Cardiac fibroblast (primary cell): ENCODE data around the gene PDS5B.
"Not testable (repeated sequence)": the region's sequence is repeated elsewhere in the genome, so short reads cannot be mapped to it uniquely, and the experiment has no call there.

Experiments used
- DNase-seq, 2 donors: peaks; one replicate each; pipeline versions ENCODE4 v3.0.0 to v3.0.0-alpha.2; 2010; ENCODE audit warnings: low read depth in 2 of 2
- H3K4me3 ChIP-seq, 2 donors: replicated peaks in 1 of 2; 1 replicate in 1 of 2; 2 replicates in 1 of 2; pipeline ENCODE4 v1.5.1; 2011; ENCODE audit warnings: low read depth in 2 of 2, low read length in 2 of 2, mild to moderate bottlenecking in 2 of 2, moderate library complexity in 1 of 2
- CTCF ChIP-seq: IDR thresholded peaks from one replicate; pipeline ENCODE4 v1.5.1; 2011; ENCODE audit warnings: low read depth, mild to moderate bottlenecking, low read length, inconsistent platforms

PDS5B gene

DNA sequence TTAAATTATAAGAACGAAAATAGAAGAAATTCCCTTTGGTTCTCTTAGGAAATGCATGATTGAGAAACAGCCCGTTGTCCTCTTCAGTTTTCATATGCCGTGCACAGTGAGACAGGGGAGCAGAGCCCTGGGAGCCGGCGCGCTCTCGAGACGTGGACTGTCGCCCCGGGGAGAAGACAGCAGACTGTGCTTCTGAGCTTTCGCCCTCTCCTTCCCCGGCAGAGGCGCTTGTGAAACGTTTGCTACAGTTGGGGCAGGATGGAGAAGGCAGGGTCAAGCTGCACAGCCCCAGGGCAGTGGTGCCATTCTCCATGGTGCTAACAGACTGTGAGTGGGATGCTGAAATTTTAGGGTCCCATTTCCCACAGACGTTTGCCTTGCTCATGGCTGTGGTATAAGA lies 237.8 kb downstream of the PDS5B start:
- no peak for DNase-seq
- TF ChIP-seq CTCF = no peak
- no peak overlapping the region for H3K4me3 ChIP-seq

GRCh38 chr13:32824675-32825074 lies 238.4 kb downstream of the PDS5B start:
- no peak overlapping the region for H3K4me3 ChIP-seq
- no peak for TF ChIP-seq CTCF
- DNase-seq = peak; percentile 83 to 94

DNA sequence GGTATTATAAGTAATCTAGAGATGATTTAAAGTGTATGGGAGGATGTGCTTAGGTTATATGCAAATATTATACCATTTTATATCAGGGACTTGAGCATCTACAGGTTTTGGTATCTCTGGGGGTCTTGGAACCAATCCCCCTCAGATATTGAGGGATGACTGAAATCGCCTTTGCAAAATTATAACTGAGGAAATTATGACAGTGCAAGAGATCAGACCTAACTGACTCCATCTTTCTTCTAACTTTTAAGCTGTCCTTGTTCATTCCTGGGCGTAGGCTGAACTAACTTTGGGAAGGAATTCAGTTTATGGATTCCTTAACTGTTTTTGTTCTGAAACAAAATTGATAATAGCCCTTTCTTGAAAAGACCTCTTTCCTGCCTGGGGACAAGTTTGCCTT lies 239.2 kb downstream of the PDS5B start:
- no peak overlapping the region for H3K4me3 ChIP-seq
- no peak for TF ChIP-seq CTCF
- DNase-seq = no peak

DNA sequence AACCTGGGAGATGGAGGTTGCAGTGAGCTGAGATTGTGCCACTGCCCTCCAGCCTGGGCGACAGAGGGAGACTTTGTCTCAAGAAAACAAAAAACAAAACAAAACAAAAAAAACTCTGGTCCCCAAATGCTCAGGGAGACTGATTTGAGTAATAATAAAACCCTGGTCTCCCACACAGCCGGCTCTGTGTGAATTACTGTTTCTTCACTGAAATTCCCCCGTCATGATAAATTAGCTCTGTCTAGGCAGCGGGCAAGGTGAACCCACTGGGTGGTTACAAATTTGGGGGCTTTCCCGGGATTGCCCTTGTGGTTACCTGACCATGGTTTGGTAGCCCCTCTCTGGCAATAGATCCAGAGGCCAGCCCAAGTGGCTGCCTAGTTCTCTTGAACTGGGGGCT lies 240.1 kb downstream of the PDS5B start:
- not testable (repeated sequence) for H3K4me3 ChIP-seq, DNase-seq
